Measurements from ENCODE around the gene PTGR1.

Gene PTGR1

GRCh38 chr9:111542497-111543254 lies 56.8 kb downstream of the PTGR1 start:
- Histone ChIP-seq H3K4me2 (ENCODE audit: low read length) (no peak overlapping the region), H3K36me3 (ENCODE audit: control insufficient read depth, insufficient read depth, low read length) (peaks cover 14% of the 10 kb centered on the region), H3K9ac (no peak overlapping the region), H3K4me1 (no peaks in the 10 kb centered on the region), H3K4me3 (ENCODE audit: low read depth, low read length) (no peak overlapping the region), H3K9me3 (ENCODE audit: control insufficient read depth, low read length) (peaks cover 12% of the 10 kb centered on the region), H2AFZ (no peak overlapping the region), H3K79me2 (no peaks in the 10 kb centered on the region), H3K27ac (no peak overlapping the region), H3K27me3 (ENCODE audit: control insufficient read depth, insufficient read depth, low read length) (no peaks in the 10 kb centered on the region)
- TF ChIP-seq, protein P1, sequence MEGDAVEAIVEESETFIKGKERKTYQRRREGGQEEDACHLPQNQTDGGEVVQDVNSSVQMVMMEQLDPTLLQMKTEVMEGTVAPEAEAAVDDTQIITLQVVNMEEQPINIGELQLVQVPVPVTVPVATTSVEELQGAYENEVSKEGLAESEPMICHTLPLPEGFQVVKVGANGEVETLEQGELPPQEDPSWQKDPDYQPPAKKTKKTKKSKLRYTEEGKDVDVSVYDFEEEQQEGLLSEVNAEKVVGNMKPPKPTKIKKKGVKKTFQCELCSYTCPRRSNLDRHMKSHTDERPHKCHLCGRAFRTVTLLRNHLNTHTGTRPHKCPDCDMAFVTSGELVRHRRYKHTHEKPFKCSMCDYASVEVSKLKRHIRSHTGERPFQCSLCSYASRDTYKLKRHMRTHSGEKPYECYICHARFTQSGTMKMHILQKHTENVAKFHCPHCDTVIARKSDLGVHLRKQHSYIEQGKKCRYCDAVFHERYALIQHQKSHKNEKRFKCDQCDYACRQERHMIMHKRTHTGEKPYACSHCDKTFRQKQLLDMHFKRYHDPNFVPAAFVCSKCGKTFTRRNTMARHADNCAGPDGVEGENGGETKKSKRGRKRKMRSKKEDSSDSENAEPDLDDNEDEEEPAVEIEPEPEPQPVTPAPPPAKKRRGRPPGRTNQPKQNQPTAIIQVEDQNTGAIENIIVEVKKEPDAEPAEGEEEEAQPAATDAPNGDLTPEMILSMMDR (IDR thresholded peaks at IDR 0.05): no peak

- Histone ChIP-seq H3K79me2 (no peaks in the 10 kb centered on the region), H3K27ac (no peak overlapping the region), H3K9me3 (ENCODE audit: control insufficient read depth, low read length) (no peaks in the 10 kb centered on the region), H3K27me3 (ENCODE audit: control insufficient read depth, insufficient read depth, low read length) (no peaks in the 10 kb centered on the region), H2AFZ (no peak overlapping the region), H3K36me3 (ENCODE audit: control insufficient read depth, insufficient read depth, low read length) (no peaks in the 10 kb centered on the region), H3K9ac (no peak overlapping the region), H3K4me3 (ENCODE audit: low read depth, low read length) (no peak overlapping the region), H3K4me1 (no peaks in the 10 kb centered on the region), H3K4me2 (ENCODE audit: low read length) (no peak overlapping the region)
- TF ChIP-seq, protein P1 (IDR thresholded peaks at IDR 0.05): no peak
Observed at GRCh38 chr9:111533099-111533790, 66.2 kb downstream of the PTGR1 start.

DNA sequence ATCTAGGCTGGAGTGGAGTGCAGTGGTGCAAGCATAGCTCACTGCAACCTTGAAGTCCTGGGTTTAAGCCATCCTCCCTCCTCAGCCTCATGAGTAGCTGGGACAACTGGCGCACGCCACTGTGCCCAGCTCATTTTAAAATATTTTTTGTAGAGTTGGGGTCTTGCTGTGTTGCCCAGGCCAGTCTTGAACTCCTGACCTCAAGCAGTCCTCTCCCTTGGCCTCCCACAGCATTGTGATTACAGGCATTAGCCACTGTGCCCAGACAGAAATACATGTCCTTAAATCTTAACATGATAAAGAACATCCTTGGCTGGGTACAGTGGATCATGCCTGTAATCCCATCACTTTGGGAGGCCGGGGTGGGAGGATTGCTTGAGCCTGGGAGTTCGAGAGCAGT lies 67.7 kb downstream of the PTGR1 start:
- no peak overlapping the region for H3K4me3 ChIP-seq (ENCODE audit: low read depth, low read length)
- TF ChIP-seq, protein P1 (IDR thresholded peaks at IDR 0.05): no peak
- H2AFZ ChIP-seq: no peak overlapping the region
- no peaks in the 10 kb centered on the region for H3K79me2 ChIP-seq
- no peak overlapping the region for H3K4me2 ChIP-seq (ENCODE audit: low read length)
- no peaks in the 10 kb centered on the region for H3K36me3 ChIP-seq (ENCODE audit: control insufficient read depth, insufficient read depth, low read length)
- no peaks in the 10 kb centered on the region for H3K27me3 ChIP-seq (ENCODE audit: control insufficient read depth, insufficient read depth, low read length)
- H3K9me3 ChIP-seq (ENCODE audit: control insufficient read depth, low read length): no peaks in the 10 kb centered on the region
- no peak overlapping the region for H3K9ac ChIP-seq
- H3K27ac ChIP-seq: no peak overlapping the region
- H3K4me1 ChIP-seq: no peaks in the 10 kb centered on the region

- no peak overlapping the region for H3K27ac ChIP-seq
- H3K4me1 ChIP-seq: no peaks in the 10 kb centered on the region
- no peak overlapping the region for H3K4me2 ChIP-seq (ENCODE audit: low read length)
- no peak overlapping the region for H3K4me3 ChIP-seq (ENCODE audit: low read depth, low read length)
- H3K36me3 ChIP-seq (ENCODE audit: control insufficient read depth, insufficient read depth, low read length): no peaks in the 10 kb centered on the region
- H2AFZ ChIP-seq: no peak overlapping the region
- H3K9ac ChIP-seq: no peak overlapping the region
- TF ChIP-seq, protein P1 (IDR thresholded peaks at IDR 0.05): no peak
- no peaks in the 10 kb centered on the region for H3K9me3 ChIP-seq (ENCODE audit: control insufficient read depth, low read length)
- no peaks in the 10 kb centered on the region for H3K27me3 ChIP-seq (ENCODE audit: control insufficient read depth, insufficient read depth, low read length)
- no peaks in the 10 kb centered on the region for H3K79me2 ChIP-seq
Observed at GRCh38 chr9:111529787-111530186, 69.7 kb downstream of the PTGR1 start.

Data from parathyroid adenoma (tissue), 2 donors.